ENCODE results near the gene AZU1.

AZU1 gene

GRCh38 chr19:797528-798414 lies 29.9 kb upstream of the AZU1 start:
- peak; percentile 92 for DNase-seq

- no peak for DNase-seq
Measured at GRCh38 chr19:798415-799075, 29.1 kb upstream of the AZU1 start.

- DNase-seq, result no peak
Measured at GRCh38 chr19:799076-799881, 28.4 kb upstream of the AZU1 start.

GRCh38 chr19:800360-801029 lies 27.1 kb upstream of the AZU1 start:
- DNase-seq, result no peak

- no peak for DNase-seq
Measured at GRCh38 chr19:801030-801860, 26.4 kb upstream of the AZU1 start.

DNA sequence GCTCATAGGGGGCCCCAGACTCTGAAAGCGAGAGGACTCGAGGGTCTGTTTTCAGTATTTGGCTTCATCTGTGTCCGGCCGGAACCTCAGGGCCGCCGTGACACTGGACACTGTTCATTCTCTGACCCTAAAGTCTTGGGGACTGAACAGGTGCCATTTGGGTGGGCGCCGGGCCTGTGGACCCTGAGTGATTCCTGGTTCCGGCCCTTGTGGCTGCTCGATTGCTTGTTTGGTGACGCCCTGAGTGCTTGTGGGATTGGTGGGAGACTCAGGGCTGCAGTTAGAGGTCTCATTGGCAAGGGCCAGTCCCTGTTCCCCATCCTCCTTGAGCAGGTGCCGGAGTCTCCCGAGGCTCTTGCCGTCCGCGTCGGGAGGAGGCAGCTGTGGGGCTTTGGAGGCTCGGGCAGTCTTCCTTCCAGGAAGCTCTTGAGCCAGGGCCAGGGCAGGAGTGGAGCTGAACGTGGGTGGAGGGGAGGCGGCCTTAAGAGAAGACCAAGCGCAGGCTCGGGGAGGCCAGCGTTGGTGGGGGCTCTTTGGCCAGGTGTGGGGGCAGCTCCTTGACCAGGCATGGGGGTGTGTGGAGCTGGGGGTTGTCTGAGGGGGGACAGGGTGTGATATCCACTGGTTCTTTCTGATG lies 25.7 kb upstream of the AZU1 start:
- DNase-seq, result no peak

- no peak for DNase-seq
Measured at GRCh38 chr19:802498-803098, 25.0 kb upstream of the AZU1 start.

- DNase-seq, result no peak
Measured at GRCh38 chr19:803099-803561, 24.5 kb upstream of the AZU1 start.

GRCh38 chr19:803686-804418 lies 23.8 kb upstream of the AZU1 start:
- no peak for DNase-seq

DNA sequence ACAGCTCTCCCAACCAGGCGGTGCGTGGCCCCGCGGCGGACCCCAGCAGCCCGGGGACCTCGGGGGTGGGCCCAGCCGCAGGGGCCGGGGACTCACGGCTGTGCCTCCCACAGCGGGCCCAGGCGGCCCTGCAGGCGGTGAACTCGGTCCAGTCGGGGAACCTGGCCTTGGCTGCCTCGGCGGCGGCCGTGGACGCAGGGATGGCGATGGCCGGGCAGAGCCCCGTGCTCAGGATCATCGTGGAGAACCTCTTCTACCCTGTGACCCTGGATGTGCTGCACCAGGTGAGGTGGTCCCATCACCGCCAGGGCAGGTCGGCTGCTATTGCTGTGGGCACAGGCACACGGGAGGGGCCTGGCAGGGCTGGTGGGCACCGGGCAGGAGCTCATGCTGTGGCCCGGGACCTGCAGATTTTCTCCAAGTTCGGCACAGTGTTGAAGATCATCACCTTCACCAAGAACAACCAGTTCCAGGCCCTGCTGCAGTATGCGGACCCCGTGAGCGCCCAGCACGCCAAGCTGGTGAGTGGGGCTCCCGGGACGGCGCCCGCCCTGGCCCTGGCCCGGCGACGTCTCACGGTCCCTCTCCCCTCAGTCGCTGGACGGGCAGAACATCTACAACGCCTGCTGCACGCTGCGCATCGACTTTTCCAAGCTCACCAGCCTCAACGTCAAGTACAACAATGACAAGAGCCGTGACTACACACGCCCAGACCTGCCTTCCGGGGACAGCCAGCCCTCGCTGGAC lies 23.0 kb upstream of the AZU1 start:
- DNase-seq, result no peak

DNA sequence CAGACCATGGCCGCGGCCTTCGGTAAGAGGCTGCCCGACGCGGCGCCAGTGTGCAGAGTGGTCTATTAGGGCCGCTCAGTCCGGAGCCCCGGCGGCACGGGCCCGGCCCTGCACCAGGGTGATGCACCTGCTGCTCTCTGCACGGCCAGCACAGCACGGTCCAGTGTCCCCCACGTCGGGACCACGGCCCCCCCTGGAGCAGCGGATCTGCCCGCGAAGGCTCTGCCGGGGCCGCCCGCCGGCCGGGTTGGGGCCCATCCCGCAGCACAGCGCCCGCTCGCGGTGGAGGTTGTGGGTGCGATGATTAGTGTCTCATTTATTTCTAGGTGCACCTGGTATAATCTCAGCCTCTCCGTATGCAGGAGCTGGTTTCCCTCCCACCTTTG lies 22.5 kb upstream of the AZU1 start:
- DNase-seq, result no peak

GRCh38 chr19:805600-806550 lies 21.8 kb upstream of the AZU1 start:
- no peak for DNase-seq

GRCh38 chr19:806815-807421 lies 20.7 kb upstream of the AZU1 start:
- DNase-seq, result no peak

DNA sequence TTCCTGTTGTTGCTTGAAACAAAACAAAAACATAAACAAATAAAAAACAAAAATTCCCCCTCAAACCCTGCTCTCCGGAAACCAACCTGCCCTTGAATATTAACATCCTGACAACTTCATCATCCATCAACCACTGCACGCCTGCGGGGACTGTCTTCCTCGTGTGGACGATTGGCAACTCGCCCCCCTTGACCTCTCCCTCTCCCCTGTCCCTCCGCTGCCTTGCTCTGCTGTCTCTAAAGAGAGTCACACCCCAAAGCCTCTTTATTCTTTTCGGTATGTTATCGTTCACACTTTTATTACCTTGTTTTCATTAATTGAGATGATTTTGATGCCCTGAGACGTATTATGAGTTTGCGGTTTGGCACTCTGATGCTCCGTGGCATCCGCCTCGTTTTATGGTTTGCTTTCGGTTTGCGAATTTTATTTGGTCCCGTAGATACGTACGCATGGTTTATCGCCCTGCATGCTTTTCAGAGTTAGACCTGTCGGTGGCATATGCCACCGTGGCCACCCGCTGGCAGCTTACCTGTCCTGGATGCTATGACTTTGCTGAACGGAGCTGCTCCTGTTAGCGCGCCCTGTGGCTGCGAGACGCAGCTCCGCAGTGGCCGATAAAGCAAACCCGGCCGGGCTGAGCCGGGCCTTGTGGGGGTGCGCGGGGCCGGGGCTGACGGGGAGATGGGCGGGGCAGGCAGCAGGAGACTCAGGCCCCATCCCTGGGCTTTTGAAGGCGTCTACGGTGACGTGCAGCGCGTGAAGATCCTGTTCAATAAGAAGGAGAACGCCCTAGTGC lies 19.8 kb upstream of the AZU1 start:
- DNase-seq, result no peak

DNA sequence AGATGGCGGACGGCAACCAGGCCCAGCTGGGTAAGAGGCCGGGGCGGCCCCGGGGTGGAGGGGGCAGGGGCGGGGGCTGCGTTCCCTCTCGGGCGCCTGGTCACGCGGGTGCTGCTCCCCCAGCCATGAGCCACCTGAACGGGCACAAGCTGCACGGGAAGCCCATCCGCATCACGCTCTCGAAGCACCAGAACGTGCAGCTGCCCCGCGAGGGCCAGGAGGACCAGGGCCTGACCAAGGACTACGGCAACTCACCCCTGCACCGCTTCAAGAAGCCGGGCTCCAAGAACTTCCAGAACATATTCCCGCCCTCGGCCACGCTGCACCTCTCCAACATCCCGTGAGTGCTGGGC lies 19.2 kb upstream of the AZU1 start:
- DNase-seq, result no peak

DNA sequence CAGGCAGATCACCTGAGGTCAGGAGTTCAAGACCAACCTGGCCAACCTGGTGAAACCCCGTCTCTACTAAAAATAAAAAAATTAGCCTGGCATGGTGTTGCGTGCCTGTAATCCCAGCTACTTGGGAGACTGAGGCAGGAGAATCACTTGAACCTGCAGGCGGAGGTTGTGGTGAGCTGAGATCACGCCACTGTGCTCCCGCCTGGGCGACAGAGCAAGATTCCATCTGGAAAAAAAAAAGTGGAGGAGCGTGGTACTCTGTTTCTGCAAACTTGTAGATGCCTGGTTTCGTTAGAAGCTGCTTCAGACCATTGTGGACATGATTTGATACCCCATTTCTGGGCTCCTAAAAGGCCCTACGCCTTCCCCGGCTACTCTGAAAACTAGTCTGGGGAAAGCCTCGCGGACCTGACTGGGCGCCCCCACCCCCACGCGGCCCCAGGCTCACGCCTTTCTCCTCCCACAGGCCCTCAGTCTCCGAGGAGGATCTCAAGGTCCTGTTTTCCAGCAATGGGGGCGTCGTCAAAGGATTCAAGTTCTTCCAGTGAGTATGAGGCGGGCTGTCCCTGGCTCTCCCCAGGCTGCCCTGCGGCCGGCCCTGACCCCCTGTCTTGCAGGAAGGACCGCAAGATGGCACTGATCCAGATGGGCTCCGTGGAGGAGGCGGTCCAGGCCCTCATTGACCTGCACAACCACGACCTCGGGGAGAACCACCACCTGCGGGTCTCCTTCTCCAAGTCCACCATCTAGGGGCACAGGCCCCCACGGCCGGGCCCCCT lies 17.4 kb upstream of the AZU1 start:
- no peak for DNase-seq

All from CD4-positive, alpha-beta T cell treated with Interleukin-12 subunit alpha and Interleukin-12 subunit beta, for 1 hour (primary cell).